Ovary (tissue), 9 donors: ENCODE measurements around the gene PTPN23. TPM values are rescaled to one million over a fixed set of nuclear protein-coding genes. Genes with fewer than 3 reads are reported as not detected.
"Not testable (repeated sequence)": the region's sequence is repeated elsewhere in the genome, so short reads cannot be mapped to it uniquely, and the experiment has no call there.

Experiments used
- DNase-seq, 5 donors: peaks; one replicate each; pipeline ENCODE4 v3.0.0-alpha.2; 2019 to 2020
- H3K27ac ChIP-seq, 2 donors: fragments of 200-600 bp; one replicate each; pipeline versions ENCODE4 v1.5.1 to v1.8.0; 2019 to 2022
- H3K27me3 ChIP-seq: fragments of 200-600 bp; one replicate; pipeline ENCODE4 v1.8.0; 2022
- H3K36me3 ChIP-seq: fragments of 200-600 bp; sonication (generic); one replicate; pipeline ENCODE4 v1.5.1; 2019
- H3K4me1 ChIP-seq: one replicate; pipeline ENCODE4 v1.8.1; 2013; ENCODE audit warnings: mild to moderate bottlenecking, moderate library complexity; ENCODE audit not compliant: insufficient read depth
- H3K4me3 ChIP-seq: fragments of 200-600 bp; sonication (generic); one replicate; pipeline ENCODE4 v1.5.1; 2017
- H3K9me3 ChIP-seq, 2 donors: fragments of 200-600 bp in 1 of 2; sonication (generic) in 1 of 2; one replicate each; pipeline versions ENCODE4 v1.5.1 to v1.8.1; 2013 to 2019; ENCODE audit warnings: mild to moderate bottlenecking in 1 of 2, moderate library complexity in 1 of 2
- CTCF ChIP-seq, 3 donors: fragments of 450-650 bp in 2 of 3; fragments of 200-600 bp in 1 of 3; IDR thresholded peaks; one replicate each; pipeline versions ENCODE4 v1.5.1 to v1.8.0; 2016 to 2022; ENCODE audit warnings: antibody characterized with exemption in 3 of 3, mild to moderate bottlenecking in 1 of 3
- EP300 ChIP-seq: sonication (generic); formaldehyde crosslinking; IDR thresholded peaks from one replicate; pipeline ENCODE4 v1.6.1; 2017; ENCODE audit warnings: antibody characterized with exemption
- POLR2A ChIP-seq: fragments of 450-650 bp; IDR thresholded peaks from one replicate; pipeline ENCODE4 v1.6.1; 2017; ENCODE audit warnings: antibody characterized with exemption, mild to moderate bottlenecking, moderate library complexity
- WGBS, 3 donors: extraction: QIAGEN DNeasy Blood & Tissue Kit in 1 of 3; methylation state at CpG; one replicate each; pipeline versions ENCODE4 v1.1.5 to v1.1.7; 2013 to 2017; 5-methylcytosine and 5-hydroxymethylcytosine counted together
- intact Hi-C, 4 donors: fragments of 100-400 bp; cut with DNase I; formaldehyde crosslinking; loops; one replicate each; pipeline versions ENCODE4 v1.11.0 to v1.15.1; 2022 to 2023
- polyA plus RNA-seq, 2 donors: library from polyadenylated mRNA; stranded (reverse); fragments of 200-250 nt in 1 of 2; fragments of 350-450 nt in 1 of 2; fragmentation: Illumina TruSeq in 1 of 2; extraction: RNeasy Lipid Tissue Mini Kit (QIAGEN cat#74804) in 1 of 2; gene quantifications; one replicate each; pipeline ENCODE4 v1.2.3, GENCODE V29; 2013 to 2014
- total RNA-seq, 7 donors: library from RNA; depleted of rRNA in 2 of 7; stranded (reverse); fragments of >200 nt in 2 of 7; fragmentation: NEBNext Ultra II Directional in 3 of 7; extraction: Animal tissue kit (Norgen Biotek cat#: 25700) in 3 of 7; gene quantifications; one replicate each; pipeline versions ENCODE4 v1.1.0 to v1.2.4, GENCODE V29; 2016 to 2023
- donor health status: DM: no; HTN: no; CAD: no; lungs with moderate emphysema.
- donor health status: DM: no; HTN: no; CAD: no.
- donor health status: Bipolar disorder and iron deficiency.
- donor health status: DM: yes; HTN: yes; CAD: no.
- donor health status: DM: no; HTN: no; CAD: no.
- donor health status: DM: yes; HTN: yes; CAD: no.

The PTPN23 gene
- total and polyA plus RNA-seq, 9 donors: 7.3 to 56.9 (median 42.6) TPM

DNA sequence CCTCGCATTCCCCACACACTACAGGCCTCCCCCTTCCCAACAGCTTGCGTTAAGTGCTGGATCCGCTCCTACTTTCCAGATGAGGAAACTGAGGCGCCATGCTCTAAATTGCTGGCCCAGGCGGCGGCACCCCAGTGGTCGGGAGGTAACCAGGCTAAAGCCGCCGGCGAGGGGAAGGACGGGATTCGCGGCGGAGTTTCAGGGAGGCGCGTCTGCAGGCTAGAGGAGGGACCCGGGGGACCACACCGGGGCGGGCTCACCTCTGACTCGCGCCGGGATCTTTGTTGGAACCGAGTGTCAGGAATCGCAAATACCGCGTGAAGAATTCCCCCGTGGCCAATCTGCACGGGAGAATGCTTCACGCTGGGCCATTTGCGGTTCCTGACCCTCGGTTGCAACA lies 24.6 kb upstream of the PTPN23 start:
- Histone ChIP-seq H3K27me3 (no peaks in the 10 kb centered on the region), H3K4me1 (no peaks in the 10 kb centered on the region), H3K4me3 (no peak overlapping the region), H3K27ac (no peak overlapping the region), H3K9me3 (no peaks in the 10 kb centered on the region), H3K36me3 (no peaks in the 10 kb centered on the region)
- intact Hi-C loops: no loop called here
- TF ChIP-seq POLR2A (no peak), EP300 (no peak), CTCF (IDR thresholded peaks at IDR 0.05) (no peak)
- DNase-seq: no peak
- 88 to 95% (median 90%) methylated on average over 31 of the region's 31 CpGs for WGBS, 3 donors

DNA sequence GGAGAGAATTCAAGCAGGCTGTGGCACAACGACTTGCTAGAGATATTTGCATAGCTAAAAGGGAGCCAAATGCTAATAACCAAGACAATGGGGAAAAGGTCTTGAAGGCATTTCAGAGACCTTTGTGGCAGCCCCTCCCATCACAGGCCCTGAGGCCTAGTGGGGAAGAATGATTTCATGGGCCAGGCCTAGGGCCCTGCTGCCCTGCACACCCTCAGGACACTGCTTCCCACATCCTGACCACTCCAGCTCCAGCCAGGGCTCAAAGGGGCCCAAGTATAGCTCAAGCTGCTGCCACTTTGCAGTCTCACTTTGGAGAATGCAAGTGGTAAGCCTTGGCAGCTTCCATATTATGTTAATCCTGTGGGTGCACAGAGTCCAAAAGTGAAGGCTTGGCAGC lies 21.5 kb upstream of the PTPN23 start:
- intact Hi-C loops: no loop called here
- TF ChIP-seq CTCF (IDR thresholded peaks at IDR 0.05) (no peak), EP300 (no peak), POLR2A (no peak)
- H3K4me1 ChIP-seq: no peaks in the 10 kb centered on the region
- no peaks in the 10 kb centered on the region for H3K36me3 ChIP-seq
- WGBS, 3 donors: 54 to 57% (median 57%) methylated on average over 1 of the region's 1 CpG
- H3K27me3 ChIP-seq: no peaks in the 10 kb centered on the region
- no peak for DNase-seq
- H3K4me3 ChIP-seq: no peak overlapping the region
- no peak overlapping the region for H3K27ac ChIP-seq
- H3K9me3 ChIP-seq: no peaks in the 10 kb centered on the region

DNA sequence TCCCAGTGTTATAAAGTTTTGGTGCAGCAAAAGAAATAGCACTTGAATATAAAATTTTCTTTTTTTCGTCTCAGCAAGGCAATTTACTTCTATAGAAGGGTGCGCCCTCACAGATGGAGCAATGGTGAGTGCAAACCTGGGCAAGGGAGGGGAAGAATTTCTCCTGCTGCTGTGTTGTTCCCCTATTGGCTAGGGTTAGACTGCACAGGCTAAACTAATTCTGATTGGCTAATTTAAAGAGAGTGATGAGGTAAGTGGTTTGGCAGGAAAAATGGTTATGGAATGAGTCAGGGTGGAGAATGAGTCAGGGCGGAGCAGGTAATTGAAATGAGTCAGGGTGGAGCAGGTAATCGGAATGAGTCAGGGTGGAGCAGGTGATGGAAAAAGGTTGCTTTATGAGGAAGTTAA lies 20.7 kb upstream of the PTPN23 start:
- H3K27ac ChIP-seq, H3K4me3 ChIP-seq, H3K27me3 ChIP-seq, H3K4me1 ChIP-seq, H3K9me3 ChIP-seq, H3K36me3 ChIP-seq, intact Hi-C loops, DNase-seq: not testable (repeated sequence)
- 93 to 95% (median 94%) methylated on average over 4 of the region's 4 CpGs for WGBS, 3 donors

DNA sequence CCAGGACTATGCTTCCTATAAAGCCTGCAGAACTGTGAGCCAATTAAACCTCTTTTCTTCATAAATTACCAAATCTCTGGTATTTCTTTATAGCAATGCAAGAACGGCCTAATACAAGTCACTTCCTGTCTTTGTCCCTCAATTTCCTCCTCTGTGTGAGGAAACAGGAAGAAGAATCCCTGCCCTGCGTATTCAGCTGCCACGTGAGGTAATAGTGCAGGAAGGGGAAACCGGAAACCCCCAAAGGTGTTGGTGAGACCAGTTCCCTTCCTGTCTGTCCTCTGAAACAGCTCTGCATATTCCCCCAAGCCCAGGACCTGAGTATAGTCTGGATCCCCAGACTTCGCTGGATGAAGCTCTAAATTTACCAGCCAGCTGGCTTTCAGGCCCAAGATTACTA lies 18.1 kb upstream of the PTPN23 start:
- intact Hi-C loops: no loop called here
- 83 to 94% (median 89%) methylated on average over 5 of the region's 5 CpGs for WGBS, 3 donors
- no peak for TF ChIP-seq EP300
- TF ChIP-seq POLR2A: no peak
- TF ChIP-seq CTCF (IDR thresholded peaks at IDR 0.05): no peak
- no peaks in the 10 kb centered on the region for H3K4me1 ChIP-seq
- H3K4me3 ChIP-seq: no peak overlapping the region
- no peak for DNase-seq
- no peaks in the 10 kb centered on the region for H3K36me3 ChIP-seq
- no peak overlapping the region for H3K27ac ChIP-seq
- no peaks in the 10 kb centered on the region for H3K27me3 ChIP-seq
- H3K9me3 ChIP-seq: no peaks in the 10 kb centered on the region

DNA sequence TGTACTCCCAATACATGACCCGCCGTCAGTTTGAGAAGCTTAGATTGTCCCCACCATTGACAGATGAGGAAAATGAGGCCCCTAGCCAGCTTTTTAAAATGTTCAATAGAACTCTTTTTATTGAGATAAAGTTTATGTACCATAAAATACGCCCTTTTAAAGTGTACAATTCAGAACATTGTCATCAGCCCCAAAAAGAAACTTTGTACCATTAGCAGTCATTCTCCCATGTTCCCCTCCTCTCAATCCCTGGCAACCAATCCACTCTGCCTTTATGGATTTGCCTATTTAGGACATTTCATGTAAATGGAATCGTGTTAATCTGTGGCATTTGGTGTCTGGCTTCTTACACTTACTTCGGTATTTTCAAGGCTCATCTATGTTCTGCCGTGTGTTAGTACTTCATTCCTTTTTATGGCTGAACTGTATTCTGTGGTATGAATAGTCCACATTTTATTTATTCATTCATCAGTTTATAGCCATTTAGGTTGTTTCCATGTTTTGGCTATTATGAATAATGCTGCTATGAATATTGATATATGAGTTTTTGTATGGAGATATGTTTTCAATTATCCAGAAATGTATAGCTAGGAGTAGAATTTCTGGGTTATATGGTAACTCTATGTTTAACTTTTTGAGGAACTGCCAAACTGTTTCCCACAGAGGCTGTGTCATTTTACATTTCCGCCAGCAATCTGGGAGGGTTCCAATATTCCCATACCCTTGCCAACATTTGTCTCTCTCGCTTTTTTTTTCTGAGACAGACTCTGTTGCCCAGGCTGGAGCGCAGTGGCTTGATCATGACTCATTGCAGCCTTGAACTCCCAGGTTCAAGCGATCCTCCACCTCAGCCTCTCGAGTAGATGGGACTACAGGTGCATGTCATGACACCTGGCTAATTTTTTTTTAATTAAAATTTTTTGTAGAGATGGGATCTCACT lies 15.3 kb upstream of the PTPN23 start:
- intact Hi-C loops: no loop called here

More for the DNA sequence above, 15.3 kb upstream of the PTPN23 start:
- Histone ChIP-seq H3K4me1 (no peaks in the 10 kb centered on the region), H3K36me3 (no peaks in the 10 kb centered on the region), H3K27me3 (no peaks in the 10 kb centered on the region), H3K9me3 (no peaks in the 10 kb centered on the region), H3K4me3 (no peak overlapping the region), H3K27ac (no peak overlapping the region)
- no peak for DNase-seq
- TF ChIP-seq CTCF (IDR thresholded peaks at IDR 0.05) (no peak), POLR2A (no peak)
- 61 to 70% (median 67%) methylated on average over 11 of the region's 11 CpGs for WGBS, 3 donors
